GM12864 (cell line): ENCODE measurements around the gene KRTAP12-2.

ENCODE experiments used
- DNase-seq: peaks from one replicate; pipeline ENCODE4 v3.0.0-alpha.2; 2011; ENCODE audit warnings: low read depth
- H3K4me3 ChIP-seq: 2 replicates; pipeline ENCODE4 v1.5.1; 2011; ENCODE audit warnings: mild to moderate bottlenecking, low read depth, low read length, control low read depth
- TF ChIP-seq, protein P1 (sequence below): IDR thresholded peaks from 2 replicates; pipeline ENCODE4 v1.5.1; 2011; ENCODE audit warnings: low read depth, mild to moderate bottlenecking, moderate library complexity, low read length, control low read depth, inconsistent platforms; ENCODE audit errors: missing control alignments

The KRTAP12-2 gene

DNA sequence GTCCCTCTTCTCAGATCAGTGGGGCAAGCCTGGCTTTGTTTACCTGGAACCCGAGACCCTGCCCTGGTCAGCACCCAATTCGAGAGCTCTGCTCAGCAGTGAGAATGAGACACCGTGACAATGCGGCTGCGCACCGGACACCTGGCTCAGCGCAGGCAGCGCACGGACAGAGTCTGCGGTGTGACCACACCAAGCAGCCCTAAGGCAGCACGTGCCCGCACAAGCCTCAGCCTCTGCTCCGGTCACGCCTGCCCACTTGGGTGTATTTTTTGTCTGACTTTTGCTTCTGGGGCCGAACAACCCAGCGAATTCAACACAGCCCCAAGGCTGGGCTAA lies 50.2 kb downstream of the KRTAP12-2 start:
- DNase-seq = no peak
- no peak overlapping the region for H3K4me3 ChIP-seq
- TF ChIP-seq, protein P1, sequence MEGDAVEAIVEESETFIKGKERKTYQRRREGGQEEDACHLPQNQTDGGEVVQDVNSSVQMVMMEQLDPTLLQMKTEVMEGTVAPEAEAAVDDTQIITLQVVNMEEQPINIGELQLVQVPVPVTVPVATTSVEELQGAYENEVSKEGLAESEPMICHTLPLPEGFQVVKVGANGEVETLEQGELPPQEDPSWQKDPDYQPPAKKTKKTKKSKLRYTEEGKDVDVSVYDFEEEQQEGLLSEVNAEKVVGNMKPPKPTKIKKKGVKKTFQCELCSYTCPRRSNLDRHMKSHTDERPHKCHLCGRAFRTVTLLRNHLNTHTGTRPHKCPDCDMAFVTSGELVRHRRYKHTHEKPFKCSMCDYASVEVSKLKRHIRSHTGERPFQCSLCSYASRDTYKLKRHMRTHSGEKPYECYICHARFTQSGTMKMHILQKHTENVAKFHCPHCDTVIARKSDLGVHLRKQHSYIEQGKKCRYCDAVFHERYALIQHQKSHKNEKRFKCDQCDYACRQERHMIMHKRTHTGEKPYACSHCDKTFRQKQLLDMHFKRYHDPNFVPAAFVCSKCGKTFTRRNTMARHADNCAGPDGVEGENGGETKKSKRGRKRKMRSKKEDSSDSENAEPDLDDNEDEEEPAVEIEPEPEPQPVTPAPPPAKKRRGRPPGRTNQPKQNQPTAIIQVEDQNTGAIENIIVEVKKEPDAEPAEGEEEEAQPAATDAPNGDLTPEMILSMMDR = no peak
